Stimulated activated CD8-positive, alpha-beta memory T cell treated with anti-CD3 and anti-CD28 coated beads, Interleukin-7, amount 100 ng/mL, for 24 hours (primary cell): ENCODE results near the gene TMIGD2.
A peak's percentile ranks its signal among the peaks of the same experiment; 100 is the strongest.

ENCODE experiments used
- DNase-seq: peaks from one replicate; pipeline ENCODE4 v3.0.0-alpha.2; 2020; ENCODE audit warnings: low read depth

The TMIGD2 gene

DNA sequence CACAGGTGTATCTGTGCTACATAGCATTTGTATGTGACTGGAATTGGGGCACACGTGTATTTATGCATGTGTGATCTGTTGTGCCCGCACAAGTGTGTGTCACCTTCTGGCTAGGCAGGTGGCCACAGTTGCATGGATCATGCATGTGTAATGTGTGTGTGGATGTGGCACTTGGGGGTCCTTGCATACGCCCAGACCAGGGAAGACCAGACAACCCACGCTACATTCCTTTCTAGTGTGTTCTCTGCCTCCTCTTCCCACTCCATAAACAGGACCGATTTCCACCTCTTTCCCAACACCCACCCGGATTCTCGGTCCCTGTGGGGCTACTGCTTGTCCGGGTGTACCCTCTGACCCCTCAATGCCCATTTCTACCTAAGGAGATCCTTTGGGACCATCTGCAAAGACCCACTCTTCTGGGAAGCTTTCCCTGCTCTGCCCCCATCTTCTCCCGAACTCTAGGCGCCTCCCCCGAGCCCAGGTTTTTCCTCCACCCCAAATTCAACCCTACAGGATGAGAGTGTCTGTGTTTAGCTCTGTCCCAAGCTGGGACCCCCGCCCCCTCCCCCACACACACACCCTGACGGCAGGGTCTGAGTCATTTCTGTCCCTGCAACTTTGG, 24.1 kb upstream of the TMIGD2 start:
- no peak for DNase-seq

DNA sequence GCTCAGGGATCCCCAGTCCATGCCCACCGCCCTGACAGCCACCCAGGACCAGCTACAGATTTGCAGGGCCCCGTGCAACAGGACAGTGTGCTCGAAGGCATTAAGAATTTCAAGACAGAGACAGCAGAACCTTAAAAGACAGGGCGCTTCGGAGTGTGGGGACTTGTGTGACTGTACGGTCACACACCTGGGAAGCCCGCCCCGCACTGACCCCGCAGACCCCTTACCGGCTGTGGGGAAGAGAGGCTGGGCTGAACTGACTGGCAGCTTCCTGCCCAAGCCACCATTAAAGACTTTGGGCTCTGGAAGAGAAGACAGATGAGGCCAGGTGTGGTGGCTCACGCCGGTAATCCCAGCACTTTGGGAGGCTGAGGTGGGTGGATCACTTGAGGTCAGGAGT, 22.0 kb upstream of the TMIGD2 start:
- no peak for DNase-seq

DNA sequence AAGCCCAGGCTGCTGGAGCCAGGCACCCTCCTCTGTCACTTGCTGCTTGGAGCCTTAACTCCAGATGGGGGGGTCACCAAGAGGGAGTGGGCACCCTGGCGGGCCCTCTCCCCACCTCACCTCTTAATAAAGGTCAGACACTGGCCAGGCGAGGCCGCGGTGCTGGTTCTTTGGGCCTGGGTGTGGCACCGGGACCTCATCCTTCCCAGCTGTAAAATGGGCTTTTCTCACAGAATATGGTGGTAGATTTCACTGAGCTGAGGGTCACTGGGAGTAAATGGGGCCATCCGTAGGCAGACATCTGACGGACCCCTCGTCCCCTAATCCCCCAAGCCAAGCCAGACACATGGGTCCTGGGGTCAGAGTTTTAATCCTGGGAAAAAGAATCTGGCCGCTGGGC, 21.5 kb upstream of the TMIGD2 start:
- DNase-seq = no peak

DNA sequence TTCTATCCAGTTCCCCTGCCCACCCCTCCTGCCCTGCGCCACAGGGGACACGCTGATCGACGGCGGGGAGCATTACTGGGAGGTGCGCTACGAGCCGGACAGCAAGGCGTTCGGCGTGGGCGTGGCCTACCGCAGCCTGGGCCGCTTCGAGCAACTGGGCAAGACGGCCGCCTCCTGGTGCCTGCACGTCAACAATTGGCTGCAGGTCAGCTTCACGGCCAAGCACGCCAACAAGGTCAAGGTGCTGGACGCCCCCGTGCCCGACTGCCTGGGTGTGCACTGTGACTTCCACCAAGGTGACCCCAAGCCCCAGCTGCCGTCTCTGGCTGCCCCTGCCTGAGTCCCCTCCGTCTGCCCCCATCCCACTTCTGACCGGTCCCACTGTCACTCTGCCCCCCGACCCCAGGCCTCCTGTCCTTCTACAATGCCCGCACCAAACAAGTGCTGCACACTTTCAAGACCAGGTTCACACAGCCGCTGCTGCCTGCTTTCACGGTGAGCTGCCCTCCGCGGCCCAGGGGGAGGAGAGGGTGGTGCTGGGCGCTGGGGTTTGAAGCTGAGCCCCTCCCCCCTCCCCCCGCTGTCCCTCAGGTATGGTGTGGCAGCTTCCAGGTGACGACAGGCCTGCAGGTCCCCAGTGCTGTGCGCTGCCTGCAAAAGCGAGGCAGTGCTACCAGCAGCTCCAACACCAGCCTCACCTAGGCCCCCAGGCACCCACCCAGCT, 20.9 kb upstream of the TMIGD2 start:
- DNase-seq = no peak

DNA sequence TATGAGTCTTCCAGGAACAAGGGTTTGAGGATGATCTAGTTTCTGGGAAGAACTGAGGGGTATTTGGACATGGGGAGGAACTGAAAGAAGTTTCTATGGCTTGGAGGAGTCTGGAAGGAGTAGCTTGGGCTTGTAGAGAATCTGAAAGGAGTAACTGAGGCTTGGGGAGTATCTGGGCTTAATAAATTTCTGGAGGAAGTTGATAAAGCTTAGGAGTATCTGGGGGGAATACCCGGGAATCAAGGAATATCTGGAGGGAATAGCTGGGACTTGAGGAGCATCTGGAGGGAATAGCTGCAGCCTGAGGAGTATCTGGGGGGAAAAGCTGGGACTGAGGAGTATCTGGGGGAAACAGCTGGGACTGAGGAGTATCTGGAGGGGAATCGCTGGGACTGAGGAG, 18.2 kb upstream of the TMIGD2 start:
- no peak for DNase-seq

DNA sequence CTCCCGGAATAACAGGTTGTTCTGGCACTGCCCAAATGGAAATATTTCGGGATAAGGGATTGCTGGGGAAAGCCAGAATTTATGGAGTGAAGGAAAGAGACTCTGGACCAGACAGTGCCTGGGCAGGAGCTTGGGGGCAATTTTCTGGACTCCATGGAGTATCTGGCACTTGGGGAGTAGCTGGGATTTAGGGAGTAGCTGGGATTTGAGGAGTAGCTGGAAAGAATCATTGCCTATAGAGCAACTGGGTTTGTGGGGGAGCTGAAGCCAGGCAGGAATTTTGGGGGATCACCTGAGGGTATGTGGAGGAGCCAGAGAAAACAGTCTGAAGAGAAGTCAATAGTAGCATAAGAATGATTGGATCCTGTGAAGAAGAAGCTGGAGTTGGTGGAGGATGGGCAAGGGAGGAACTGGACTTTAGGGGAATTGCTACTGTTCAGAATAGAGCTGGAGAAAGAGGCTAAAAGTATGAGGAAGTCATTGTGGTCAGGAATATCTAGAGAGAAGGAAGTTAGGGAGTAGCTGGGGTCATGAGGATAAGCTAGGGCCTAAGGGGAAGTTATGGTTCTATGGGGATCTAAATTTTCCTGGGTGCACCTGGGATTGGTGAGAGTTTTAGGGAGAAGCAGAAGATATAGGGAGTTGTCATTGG, 17.0 kb upstream of the TMIGD2 start:
- no peak for DNase-seq

DNA sequence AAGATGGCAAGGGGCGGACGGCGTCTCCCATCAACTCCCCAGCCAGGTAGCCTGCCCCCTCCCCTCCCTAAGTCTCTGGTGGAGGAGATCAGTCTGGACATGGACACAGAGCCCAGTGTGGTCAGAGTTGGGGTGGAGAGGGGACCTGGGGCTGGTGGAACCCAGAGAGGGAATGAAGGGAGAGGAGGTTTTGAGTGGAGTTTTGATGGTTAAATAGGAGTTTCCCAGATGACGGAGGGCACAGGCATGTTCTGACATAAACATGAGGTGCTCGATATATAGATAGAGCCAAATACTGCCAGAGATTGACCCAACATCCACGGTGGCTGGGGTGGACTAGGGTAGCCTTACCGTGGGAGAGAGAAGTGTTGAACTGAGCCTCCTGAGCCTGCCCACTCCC, 16.3 kb upstream of the TMIGD2 start:
- DNase-seq = no peak

DNA sequence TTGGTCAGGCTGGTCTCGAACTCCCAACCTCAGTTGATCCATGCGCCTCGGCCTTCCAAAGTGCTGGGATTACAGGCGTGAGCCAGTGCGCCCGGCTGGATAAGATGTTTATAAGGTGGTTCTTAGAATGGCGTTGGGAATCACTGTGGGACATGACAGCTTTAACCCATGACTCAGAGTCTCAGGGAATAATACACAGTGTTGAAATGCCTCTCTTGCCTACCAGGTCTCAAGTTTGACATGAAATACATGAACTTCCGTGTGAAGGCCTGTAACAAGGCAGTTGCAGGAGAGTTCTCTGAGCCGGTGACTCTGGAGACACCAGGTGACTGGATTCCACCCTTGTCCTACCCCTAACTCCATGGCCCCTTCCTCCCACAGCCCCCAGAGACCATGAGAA, 14.8 kb upstream of the TMIGD2 start:
- no peak for DNase-seq

DNA sequence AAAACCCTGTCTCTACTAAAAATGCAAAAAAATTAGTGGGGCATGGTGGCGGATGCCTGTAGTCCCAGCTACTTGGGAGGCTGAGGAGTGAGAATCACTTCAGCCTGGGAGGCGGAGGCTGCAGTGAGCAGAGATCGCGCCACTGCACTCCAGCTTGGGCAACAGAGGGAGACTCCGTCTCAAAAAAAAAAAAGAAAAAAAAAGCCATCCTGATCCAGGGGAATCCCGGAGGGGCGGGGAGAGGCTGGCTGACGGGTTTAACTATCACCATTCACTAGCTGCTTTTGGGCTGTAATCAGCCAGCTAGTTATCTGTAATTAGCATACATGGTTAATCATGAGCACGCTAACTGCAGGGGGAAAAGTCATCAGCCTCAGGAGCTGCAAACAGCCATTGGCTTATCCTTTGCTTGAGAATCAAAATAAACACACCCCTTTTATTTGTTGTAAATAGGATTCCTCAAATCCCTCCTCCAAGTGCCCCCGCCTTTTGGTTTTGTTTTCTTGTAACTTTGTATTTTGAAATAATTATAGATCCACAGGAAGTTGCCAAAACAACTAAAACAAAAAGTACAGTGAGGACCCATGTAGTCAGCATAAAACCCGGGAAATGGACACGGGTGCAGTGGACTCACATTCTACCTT, 11.8 kb upstream of the TMIGD2 start:
- DNase-seq = no peak

DNA sequence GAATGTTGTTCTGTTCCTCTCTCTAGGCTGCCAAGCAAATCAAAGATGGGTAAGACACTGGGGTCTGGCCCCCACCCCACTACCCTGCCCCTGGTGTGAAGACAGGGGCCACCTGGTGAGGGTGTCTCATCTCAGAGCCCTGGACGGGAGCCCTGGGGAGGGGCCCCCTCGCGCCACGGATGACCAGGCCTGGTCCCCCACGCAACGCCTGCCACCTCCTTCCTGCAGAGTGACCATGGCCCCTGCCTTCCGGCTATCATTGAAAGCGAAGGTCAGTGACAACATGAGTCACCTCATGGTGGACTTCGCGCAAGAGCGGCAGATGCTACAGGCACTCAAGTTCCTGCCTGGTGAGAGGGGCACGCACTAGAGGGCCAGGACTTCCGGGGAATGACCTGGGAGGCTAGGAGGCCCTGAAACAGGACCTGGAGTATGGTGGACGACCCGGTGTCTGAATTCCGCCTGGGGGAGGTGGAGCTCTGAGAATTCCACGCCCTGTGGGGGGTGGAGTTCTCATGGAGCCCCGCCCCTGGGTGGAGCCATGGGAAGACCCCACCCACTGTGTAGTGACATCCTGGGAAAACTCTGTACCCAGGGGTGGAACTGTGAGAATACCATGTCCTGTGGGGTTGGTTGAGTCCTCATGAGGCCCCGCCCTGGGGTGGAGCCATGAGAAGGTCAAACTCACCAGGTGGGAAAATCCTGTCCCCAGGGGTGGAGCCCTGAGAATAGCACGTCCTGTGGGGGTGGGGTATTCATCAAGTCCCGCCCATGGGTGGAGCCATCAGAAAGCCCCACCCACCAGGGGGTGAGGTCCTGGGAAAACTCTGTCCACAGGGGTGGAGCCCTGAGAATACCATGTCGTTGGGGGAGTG, 8.3 kb upstream of the TMIGD2 start:
- no peak for DNase-seq

DNA sequence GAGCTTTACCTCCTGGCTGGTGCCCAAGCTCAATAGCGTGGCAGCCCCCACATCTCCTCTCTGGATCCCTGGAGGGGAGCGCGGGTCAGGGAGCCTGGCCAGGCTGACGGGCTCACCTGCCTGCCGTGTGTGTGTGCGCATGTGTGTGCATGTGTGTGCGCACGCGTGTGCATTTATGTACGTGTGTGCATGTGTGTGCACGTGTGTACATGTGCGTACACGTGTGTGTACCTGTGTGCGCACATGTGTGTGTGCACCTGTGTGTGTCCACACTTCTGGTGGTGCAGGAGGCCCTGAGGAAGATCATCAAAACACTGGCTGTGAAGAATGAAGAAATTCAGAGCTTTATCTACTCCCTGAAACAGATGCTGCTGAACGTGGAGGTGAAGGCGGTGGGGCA, 3.5 kb upstream of the TMIGD2 start:
- no peak for DNase-seq

DNA sequence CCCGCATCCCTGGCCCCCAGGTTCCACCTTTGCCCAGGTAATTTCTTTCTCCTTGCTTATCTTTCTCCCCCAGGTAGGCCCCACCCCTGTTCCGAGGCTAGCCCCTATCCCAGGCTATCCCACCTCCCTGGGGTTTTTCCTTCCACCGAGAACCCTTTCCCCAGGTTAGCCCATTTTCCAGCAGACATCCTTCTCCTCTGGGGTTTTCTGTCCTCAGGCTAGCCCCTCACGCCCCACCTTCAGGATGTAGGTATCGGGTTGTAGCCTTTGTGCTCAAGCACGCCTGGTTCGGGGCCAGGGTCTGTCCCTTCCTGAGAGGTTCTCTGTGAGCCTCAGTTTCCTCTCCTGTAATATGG, 3.0 kb upstream of the TMIGD2 start:
- no peak for DNase-seq

DNA sequence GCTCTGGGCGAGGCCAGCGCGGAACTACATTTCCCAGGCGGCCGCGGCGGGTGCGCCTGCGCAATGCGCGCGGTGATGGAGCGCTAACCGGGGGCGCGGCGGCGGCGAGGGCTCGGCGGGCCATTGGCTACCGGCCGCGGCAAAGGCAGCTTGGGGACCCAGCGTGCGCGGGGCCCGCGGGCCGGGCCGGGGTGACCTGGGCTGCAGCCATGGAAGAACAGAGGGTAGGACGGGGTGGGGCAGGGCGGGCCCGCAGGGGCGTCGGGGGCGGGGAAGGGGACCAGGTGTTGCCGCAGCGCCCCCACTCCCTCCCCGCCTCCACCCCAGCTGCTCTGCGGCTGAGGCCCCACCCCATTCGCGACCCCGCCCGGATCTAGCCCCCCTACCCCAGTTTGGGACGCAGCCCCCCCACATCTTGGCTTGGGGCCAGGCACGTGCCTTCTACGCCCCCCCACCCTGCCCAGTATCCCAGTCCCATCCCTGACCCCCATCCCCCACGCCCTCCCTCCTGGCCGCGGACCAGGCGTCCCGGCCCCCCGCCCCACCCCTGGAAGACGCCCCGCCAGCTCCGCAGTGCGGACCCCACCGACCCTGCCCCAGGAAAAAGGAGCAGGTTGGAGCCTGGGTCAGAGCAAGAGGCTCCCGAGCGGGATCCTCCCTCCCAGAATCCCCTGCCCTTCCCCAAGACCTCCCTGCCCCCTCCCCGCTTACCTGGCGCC, 2.5 kb upstream of the TMIGD2 start, which contains the start of gene FSD1:
Gene FSD1 (plus strand): TSS at position 61 of the 719 bp plus-strand sequence. CDS start 149 bp downstream, at position 210.
- peak; percentile 53 for DNase-seq

DNA sequence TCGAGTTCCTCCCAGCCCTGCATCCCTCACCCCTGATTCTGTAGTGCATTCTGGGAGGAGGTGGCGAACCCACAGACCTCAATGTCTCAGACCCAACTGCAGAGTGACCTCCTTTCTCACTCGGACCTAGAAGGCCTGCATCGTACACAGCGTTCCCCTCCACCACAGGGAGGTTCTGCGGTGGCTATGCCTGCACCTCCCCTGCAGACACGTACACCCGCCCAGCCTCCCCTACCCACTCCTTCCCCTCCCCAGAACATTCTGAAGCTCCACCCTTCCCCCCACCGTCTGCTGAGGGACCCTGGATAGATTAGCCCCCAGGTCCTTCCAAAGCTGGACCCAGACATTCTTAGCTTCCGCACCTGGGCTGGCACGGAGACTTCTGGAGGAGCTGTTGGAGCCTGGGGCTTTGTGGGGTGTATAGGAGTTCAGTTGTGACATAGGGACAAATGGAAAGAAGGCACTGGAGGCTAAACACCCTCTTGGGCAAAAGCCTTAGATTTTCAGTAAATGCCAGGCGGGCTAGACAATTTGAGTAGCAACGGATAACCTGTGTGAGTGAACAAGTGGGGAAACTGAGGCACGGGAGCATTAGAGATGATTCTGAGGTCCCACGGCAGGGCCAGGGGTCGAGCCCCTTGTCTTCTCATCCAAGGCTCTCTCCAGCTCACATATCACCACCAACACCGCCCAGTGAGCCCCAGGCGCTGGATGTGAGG, 1.8 kb upstream of the TMIGD2 start:
- DNase-seq = no peak

DNA sequence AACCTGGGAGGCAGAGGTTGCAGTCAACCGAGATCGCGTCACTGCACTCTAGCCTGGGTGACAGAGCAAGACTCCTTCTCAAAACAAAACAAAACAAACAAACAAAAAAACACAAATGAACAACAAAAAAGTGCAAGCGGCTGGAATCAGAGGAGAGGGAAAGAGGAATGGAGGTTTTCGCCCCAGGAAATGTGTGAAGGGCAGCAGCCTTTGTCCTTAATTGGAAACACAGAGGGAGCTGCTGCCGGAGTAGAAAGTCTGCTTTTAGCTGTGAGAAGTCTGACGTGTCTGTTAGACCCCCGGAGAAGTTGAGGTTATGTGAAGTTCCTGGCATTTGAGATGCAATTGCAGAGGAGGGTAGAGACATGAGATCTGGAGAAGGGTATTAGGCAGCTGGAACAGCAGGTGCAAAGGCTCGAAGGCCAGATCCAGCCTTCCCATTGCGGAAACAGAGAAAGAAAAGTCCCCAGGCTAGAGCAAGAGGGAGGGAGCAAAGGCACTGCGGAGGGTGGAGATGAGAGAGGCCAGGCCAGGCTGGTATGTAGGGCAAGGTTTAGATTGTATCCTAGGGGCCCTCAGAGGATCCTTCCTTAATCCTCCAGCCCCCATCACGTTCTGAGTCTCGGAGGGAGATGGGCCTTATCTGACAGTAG, 473 bp downstream of the TMIGD2 start:
- no peak for DNase-seq

DNA sequence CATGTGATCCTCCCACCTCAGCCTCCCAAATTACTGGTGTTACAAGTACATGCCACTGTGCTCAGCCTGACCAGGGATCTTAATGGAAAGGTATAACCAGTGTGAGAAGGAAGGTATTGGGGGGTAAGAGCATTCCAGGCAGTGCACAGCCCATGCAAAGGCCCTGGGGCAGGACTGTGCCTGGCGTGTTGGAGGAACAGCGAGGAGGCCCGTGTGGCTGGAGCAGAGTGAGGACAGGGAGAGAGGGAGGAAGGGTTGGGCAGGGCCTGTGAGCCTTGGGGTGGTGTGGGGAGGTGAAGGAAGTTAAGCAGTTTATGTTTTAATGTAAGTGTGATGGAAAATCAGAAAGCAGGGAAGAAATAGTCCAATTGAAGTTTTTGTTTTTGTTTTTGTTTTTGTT, 1.6 kb downstream of the TMIGD2 start:
- no peak for DNase-seq

DNA sequence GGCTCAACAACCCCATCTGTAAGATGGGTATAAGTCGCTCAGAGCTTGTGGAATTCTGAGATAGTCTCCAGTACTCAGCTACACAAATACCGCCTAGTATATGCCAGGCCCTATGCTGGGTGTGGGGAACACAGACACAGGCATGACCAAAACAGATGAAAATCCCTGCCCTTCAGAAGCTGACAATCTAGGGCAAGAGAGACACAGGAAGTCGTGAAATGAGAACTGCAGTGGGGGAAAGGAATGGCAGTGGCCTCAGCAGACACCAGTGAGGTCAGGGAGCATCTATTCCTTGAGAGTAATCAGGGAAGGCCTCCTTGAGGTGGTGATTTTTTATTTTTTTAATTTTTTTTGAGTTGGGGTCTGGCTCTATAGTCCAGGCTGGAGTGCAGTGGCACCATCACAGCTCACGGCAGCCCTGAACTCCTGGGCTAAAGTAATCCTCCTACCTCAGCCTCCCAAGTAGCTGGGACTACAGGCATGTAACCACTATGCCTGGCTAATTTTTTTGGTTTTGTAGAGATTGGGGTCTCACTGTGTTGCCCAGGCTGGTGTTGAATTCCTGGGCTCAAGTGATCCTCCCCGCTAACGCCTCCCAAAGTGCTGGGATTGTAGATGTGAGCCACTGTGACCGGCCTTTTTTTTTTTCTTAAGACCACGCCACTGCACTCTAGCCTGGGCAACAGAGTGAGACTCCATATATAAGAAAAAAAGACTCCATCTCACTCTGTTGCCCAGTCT, 3.2 kb downstream of the TMIGD2 start:
- no peak for DNase-seq

DNA sequence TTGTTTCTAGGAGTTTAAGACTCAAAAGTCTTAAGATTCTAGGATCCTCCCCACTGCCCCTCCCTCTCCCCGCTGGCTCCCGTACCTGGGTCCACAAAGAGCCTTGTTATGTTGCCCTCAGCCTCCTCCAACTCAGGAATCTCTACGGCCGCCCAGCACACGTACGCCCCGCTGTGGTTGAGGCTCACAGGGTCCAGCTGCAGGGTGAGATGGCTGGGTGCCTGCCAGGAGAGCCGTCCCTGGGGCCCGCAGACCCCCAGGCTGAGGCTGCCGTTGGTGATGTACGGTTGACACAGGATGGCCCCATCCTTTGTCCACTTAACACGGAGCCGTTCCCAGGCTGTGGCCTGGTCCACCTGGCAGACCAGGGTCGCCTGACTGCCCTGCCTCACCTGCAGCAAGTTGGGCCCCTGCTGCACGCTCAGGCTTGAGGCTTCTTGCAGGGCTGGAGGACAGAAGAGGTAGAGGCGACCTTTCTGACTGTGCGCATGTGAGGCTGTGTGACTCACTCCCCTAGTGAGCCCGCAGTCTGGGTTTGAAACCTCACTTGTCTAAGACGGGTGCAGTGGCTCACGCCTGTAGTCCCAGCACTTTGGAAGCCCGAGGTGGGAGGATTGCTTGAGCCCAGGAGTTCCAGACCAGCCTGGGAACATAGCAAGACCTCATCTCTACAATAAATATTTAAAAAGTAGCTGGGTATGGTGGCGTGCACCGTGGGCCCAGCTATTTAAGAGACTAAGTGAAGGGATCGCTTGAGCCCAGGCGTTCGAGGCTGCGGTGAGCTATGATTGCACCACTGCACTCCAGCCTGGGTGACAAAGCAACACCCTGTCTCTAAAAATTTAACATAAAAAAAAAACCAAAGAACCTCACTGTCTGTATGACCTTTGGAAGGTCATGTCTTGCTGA, 4.0 kb downstream of the TMIGD2 start:
- no peak for DNase-seq
